WERI-Rb-1 (cell line): ENCODE data around the gene ZFYVE21.

Source experiments
- DNase-seq: peaks from one replicate; pipeline ENCODE4 v3.0.0-alpha.2; 2020
- H3K27ac ChIP-seq: fragments of 250-450 bp; sonication (Bioruptor Pico); 2 replicates; pipeline ENCODE4 v1.5.1; 2020; ENCODE audit warnings: mild to moderate bottlenecking, moderate library complexity
- H3K27me3 ChIP-seq: fragments of 250-450 bp; sonication (Bioruptor Pico); 2 replicates; pipeline ENCODE4 v1.5.1; 2021; ENCODE audit warnings: mild to moderate bottlenecking, low read depth, moderate library complexity; ENCODE audit not compliant: insufficient read depth, severe bottlenecking
- H3K36me3 ChIP-seq: fragments of 250-450 bp; sonication (Bioruptor Pico); 2 replicates; pipeline ENCODE4 v1.5.1; 2020; ENCODE audit warnings: mild to moderate bottlenecking, moderate library complexity
- H3K4me3 ChIP-seq: 2 replicates; pipeline ENCODE4 v1.5.1; 2011; ENCODE audit warnings: low read depth, mild to moderate bottlenecking, control low read depth, low read length
- H3K9me3 ChIP-seq: fragments of 250-450 bp; sonication (Bioruptor Pico); 2 replicates; pipeline ENCODE4 v1.5.1; 2021; ENCODE audit warnings: mild to moderate bottlenecking, moderate library complexity; ENCODE audit not compliant: severe bottlenecking
- CTCF ChIP-seq: IDR thresholded peaks from 2 replicates; pipeline ENCODE4 v1.5.1; 2011; ENCODE audit warnings: low read depth, mild to moderate bottlenecking, control low read depth, inconsistent platforms, low read length

ZFYVE21 gene

GRCh38 chr14:103765526-103765925, 49.9 kb downstream of the ZFYVE21 start:
- Histone ChIP-seq H3K9me3 (peaks cover 3% of the 10 kb centered on the region), H3K27ac (no peak overlapping the region), H3K36me3 (peaks cover 4% of the 10 kb centered on the region; the same call in 1 of the 2 replicates), H3K4me3 (no peak overlapping the region), H3K27me3 (no peaks in the 10 kb centered on the region)
- no peak for TF ChIP-seq CTCF
- DNase-seq, result no peak

GRCh38 chr14:103767336-103767894, 51.8 kb downstream of the ZFYVE21 start:
- TF ChIP-seq CTCF, result no peak

GRCh38 chr14:103770500-103770899, 54.9 kb downstream of the ZFYVE21 start:
- no peak overlapping the region for H3K27ac ChIP-seq
- H3K9me3 ChIP-seq, result peaks cover 4% of the 10 kb centered on the region
- H3K4me3 ChIP-seq, result no peak overlapping the region
- TF ChIP-seq CTCF, result no peak
- H3K27me3 ChIP-seq, result no peaks in the 10 kb centered on the region
- H3K36me3 ChIP-seq, result peaks cover 8% of the 10 kb centered on the region
- DNase-seq, result no peak

More at GRCh38 chr14:103767336-103767894, 51.8 kb downstream of the ZFYVE21 start:
- Histone ChIP-seq H3K27me3 (no peaks in the 10 kb centered on the region), H3K36me3 (peaks cover 8% of the 10 kb centered on the region), H3K27ac (0 out of 2 replicates have a peak overlapping the region, but pooled peaks have one; percentile 12), H3K4me3 (no peak overlapping the region), H3K9me3 (peaks cover 7% of the 10 kb centered on the region)
- DNase-seq, result peak; percentile 58

GRCh38 chr14:103770902-103771301, 55.3 kb downstream of the ZFYVE21 start:
- H3K27me3 ChIP-seq, result no peaks in the 10 kb centered on the region
- peaks cover 10% of the 10 kb centered on the region for H3K36me3 ChIP-seq
- peaks cover 4% of the 10 kb centered on the region for H3K9me3 ChIP-seq
- peak; percentile 33; the same call in 1 of the 2 replicates for TF ChIP-seq CTCF
- no peak overlapping the region for H3K4me3 ChIP-seq
- no peak overlapping the region for H3K27ac ChIP-seq
- DNase-seq, result no peak

- Histone ChIP-seq H3K9me3 (peaks cover 4% of the 10 kb centered on the region), H3K4me3 (no peak overlapping the region), H3K27ac (no peak overlapping the region), H3K27me3 (no peaks in the 10 kb centered on the region), H3K36me3 (peaks cover 10% of the 10 kb centered on the region)
- no peak for DNase-seq
- TF ChIP-seq CTCF, result no peak
Measured at GRCh38 chr14:103772078-103772712, 56.6 kb downstream of the ZFYVE21 start.
